OCI-LY7 (cell line): ENCODE measurements around the gene SND1.

ENCODE experiments used
- EZH2phosphoT487 ChIP-seq: fragments of 200-600 bp; sonication (generic); IDR thresholded peaks from 2 replicates; pipeline ENCODE4 v1.6.1; 2018; ENCODE audit warnings: low read depth, borderline replicate concordance, mild to moderate bottlenecking, mixed run types, antibody characterized with exemption, low read length, moderate library complexity, mixed read lengths
- TF ChIP-seq, protein P1 (sequence below): fragments of 200-600 bp; sonication (generic); conservative IDR thresholded peaks from 2 replicates; pipeline ENCODE4 v1.5.1; 2014; ENCODE audit warnings: mild to moderate bottlenecking, antibody characterized with exemption, low read length, moderate library complexity, mixed read lengths

DNA sequence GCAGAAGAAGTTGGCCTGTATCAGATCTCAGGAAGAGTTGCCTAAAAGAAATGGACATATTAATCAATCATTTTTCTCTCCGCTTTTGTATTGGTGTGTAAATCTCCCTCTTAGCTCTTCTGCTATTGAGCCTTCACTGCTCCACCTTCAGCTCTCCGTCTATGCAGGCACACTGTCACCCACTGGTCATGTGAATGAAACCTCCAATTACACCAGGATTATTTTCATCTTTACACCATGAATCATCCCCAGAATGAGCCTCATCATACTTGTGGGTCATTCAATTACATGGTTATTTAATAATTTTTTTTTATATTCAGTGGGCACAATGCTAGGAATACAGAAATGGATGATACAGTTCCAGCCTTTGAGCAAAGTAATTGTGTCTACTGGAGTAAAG lies 286.6 kb downstream of the SND1 start:
- TF ChIP-seq, protein P1, sequence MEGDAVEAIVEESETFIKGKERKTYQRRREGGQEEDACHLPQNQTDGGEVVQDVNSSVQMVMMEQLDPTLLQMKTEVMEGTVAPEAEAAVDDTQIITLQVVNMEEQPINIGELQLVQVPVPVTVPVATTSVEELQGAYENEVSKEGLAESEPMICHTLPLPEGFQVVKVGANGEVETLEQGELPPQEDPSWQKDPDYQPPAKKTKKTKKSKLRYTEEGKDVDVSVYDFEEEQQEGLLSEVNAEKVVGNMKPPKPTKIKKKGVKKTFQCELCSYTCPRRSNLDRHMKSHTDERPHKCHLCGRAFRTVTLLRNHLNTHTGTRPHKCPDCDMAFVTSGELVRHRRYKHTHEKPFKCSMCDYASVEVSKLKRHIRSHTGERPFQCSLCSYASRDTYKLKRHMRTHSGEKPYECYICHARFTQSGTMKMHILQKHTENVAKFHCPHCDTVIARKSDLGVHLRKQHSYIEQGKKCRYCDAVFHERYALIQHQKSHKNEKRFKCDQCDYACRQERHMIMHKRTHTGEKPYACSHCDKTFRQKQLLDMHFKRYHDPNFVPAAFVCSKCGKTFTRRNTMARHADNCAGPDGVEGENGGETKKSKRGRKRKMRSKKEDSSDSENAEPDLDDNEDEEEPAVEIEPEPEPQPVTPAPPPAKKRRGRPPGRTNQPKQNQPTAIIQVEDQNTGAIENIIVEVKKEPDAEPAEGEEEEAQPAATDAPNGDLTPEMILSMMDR = no peak
- no peak for TF ChIP-seq EZH2phosphoT487
